Esophagus squamous epithelium (tissue), 4 donors: ENCODE measurements around the gene NR1I3.

ENCODE experiments used
- CTCF ChIP-seq, 6 experiments: fragments of 450-650 bp in 4 of 6; fragments of 200-600 bp in 2 of 6; sonication (generic) in 2 of 6; IDR thresholded peaks; one replicate each; pipeline ENCODE4 v1.5.1; 2016 to 2019; ENCODE audit warnings: antibody characterized with exemption in 6 of 6, mild to moderate bottlenecking in 4 of 6, moderate library complexity in 4 of 6
- POLR2A ChIP-seq, 4 donors: fragments of 450-650 bp; IDR thresholded peaks; one replicate each; pipeline ENCODE4 v1.6.1; 2017; ENCODE audit warnings: antibody characterized with exemption in 4 of 4, mild to moderate bottlenecking in 4 of 4, moderate library complexity in 3 of 4

- no peak for TF ChIP-seq CTCF (IDR thresholded peaks at IDR 0.05)
- peak in 2 of 4 donors; percentile 33 to 49 for TF ChIP-seq POLR2A (IDR thresholded peaks at IDR 0.05)
These were observed 30.8 kb downstream of the NR1I3 start for GRCh38 chr1:161207173-161207572.
